GM18873 (cell line): ENCODE results near the gene HSFX4.
"Not testable (repeated sequence)": the region's sequence is repeated elsewhere in the genome, so short reads cannot be mapped to it uniquely, and the experiment has no call there.

Source experiments
- ATAC-seq: cut with Tn5 transposase; IDR thresholded peaks from one replicate; pipeline ENCODE4 v1.9.1; 2021; ENCODE audit warnings: mild to moderate bottlenecking, moderate library complexity, moderate number of reproducible peaks; ENCODE audit not compliant: unreplicated experiment, low FRiP score

Gene HSFX4

DNA sequence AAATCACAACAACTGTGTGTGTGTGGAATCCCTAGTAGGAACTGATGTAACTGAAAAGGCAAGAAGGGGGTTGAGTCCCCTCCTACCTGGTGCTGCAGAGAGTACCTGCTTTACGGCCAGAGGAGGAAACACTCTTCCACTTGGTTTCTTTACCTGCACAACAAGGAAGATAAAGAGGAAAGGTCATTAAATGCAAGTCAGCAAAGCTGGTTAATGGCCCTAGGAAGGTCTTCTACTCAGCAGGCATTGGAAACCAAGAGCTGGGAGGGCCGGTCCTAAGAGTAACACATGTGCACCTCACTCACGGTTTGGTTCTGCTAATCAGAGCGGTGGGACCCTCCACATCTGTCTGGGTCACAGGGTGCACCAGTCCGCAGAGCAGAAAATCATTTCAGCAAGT, 8.0 kb downstream of the HSFX4 start:
- not testable (repeated sequence) for ATAC-seq

DNA sequence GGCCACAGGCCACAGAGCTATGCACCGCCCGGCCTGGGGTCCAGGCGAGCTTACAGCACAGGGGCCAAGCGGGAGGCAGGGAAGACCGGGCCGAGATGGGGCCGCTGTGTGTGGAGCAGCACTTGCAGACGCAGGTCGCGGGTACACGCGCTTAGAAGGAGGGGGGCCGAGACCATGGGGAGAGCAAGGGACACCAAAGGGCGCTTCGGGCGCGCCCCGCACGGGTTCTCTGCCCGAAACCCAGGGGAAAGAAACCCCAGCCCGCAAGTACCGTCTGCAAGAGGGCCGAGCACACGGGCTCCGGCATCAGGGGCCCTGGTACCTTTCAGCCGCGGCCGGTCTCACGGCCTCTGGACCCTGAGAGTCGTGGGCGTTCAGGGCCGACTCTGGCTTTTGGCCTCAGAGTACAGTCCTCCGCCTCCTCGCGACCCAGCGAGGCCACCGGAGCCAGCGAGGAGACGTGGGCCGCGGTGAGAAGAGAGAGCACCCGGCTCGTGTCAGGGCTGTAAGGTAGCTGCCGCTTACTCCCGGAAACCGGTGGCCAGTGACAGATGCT, 8.6 kb downstream of the HSFX4 start:
- ATAC-seq: no peak

DNA sequence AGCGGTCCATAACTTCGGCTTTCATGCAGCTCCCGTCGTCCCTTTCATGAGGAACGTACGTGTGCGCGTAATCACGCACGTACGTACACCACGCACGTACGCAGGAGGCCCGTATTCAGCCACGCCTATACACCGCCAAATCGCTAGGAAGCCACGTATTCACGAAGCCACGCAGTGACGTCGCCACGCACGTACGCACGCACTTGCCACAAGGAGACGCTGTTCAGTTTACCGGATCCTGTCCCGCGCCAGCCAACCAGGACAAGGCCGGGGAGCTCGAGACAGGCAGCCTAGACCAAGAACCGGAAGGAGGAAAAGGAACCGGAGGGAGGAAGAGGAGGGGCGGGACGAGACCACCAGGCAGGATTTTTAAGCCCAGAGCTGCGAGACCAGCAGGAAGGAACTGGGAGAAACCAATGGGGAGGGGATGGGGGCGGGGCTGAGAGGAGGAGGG, 9.1 kb downstream of the HSFX4 start, which contains the start of gene EOLA2:
Gene EOLA2 (minus strand): TSS at position 65 of the 454 bp plus-strand sequence. CDS start 4,617 bp downstream, outside the sequence.
- peak; percentile 83 for ATAC-seq

DNA sequence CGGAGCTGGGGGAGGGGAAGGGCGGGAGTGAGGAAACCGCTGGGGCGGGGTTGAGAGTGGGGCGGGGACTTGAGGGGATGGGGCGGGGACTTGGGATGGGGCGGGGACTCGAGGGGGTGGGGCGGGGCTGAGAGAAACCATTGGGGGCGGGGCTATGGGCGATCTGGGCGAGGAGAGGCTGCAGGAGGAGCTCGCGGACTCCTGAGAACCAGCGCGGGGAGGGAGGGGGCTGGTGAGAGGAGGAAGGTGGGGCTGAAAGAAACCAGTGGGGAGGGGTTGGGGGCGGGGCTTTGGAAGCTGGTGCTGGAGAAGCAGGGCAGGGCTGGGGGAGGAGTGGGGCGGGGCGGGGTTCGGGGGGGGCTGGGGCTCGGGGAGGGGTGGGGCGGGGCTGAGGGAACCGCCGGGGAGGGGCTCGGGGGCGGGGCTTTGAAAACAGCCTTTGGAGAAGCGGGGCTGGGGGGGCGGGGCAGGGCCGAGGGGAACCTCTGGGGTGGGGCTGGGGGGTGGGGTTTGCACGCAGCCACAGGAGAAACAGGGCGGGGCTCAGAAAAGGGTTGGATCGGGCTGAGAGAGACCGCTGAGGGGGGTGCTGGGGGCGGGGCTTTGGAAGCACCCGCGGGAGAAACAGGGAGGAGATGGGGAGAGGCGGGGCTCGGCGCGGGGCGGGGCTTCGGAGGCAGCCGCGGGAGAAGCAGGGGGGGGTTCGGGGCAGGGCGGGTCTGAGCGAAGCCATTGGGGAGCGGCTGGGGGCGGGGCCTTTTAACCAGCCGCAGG, 9.7 kb downstream of the HSFX4 start:
- no peak for ATAC-seq

DNA sequence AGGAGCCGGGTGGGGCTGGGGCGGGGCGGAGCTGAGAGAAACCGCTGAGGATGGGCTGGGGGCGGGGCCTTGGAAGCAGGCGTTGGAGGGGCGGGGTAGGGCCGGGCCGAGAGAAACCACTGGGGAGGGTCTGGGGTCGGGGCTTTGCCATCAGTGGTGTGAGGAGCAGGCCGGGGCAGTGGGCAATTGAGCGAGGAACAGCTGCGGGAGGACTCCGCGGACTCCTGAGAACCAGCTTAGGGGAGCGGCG, 10.2 kb downstream of the HSFX4 start:
- no peak for ATAC-seq

DNA sequence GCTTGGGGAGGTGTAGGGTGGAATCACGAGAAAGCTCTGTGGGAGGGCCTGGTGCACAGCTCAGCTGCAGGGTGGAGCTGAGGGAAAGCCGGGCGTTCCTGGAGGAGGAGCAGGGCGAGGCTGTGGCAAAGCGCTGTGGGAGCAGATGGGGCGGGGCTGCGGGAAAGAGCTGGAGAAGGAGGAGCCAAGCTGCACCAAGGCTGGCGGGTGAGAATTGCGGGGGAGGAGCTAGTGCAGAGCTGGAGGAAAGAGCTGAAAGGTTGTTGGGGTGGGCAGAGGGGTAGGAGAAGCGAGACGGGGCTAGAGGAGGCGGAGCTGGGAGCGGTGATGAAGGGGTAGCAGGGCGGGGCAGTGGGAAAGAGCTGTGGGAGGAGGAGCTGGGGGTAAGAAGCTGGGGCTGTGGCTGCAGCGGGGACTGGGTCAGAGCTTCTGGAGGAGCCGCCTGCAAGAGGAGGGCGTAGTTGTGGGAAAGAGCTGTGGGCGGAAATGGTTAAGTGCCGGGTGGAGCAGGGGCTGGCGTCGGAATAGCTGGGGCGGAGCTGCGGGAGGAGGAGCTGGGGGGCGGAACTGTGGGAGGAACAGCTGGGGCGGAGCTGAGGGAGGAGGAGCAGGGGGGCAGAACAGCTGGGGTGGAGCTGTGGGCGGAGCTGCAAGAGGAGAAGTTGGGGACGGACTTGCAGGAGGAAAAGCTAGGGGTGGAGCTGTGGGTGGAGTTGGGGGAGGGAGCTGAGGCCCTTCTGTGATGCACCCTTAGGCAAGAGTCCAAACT, 10.7 kb downstream of the HSFX4 start:
- ATAC-seq: peak; percentile 49

DNA sequence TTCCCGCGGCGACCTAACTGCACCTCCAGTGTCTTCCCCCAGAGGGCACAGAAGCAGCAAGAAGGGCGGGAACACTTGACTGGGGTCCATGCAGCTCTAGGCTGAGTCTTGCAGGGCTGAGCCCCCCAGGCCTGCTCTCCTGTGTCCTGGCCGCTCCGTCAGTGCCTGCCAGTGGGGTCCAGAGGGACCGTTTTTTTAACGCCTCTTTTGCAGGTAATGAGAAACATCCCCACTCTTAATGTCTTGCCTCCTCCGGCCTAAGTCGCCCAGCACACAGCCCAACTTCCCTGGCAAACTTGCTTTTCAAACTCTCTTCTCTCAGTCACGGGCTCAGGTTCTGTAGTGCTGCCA, 11.3 kb downstream of the HSFX4 start:
- not testable (repeated sequence) for ATAC-seq

DNA sequence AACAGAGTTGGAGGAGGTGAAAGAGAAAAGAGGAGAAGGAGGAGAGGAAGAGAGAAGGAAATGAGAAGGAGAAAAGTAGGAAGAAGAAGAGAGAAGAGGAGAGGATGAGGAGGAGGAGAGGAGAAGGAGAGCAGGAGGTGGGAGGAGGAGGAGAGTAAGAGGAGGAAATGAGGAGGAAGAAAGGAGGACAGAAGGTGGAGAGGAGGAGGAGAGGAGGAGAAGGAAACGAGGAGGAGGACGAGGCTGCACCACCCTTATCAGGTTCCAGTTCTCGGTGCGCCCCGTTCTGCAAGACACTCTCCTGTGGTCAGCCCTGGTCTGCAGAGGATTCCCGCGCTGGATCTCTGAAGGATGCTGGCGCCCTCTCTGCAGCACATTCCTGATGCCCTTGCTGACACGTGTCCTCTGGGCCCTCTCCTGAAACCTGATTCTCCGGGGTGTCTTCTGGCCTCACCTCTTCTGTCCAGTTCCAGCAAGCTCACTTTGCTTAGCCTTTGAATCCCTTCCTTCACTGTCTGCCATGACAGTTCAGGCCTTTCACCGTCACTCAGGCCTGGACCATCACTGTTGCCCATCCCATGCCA, 15.8 kb downstream of the HSFX4 start:
- not testable (repeated sequence) for ATAC-seq

DNA sequence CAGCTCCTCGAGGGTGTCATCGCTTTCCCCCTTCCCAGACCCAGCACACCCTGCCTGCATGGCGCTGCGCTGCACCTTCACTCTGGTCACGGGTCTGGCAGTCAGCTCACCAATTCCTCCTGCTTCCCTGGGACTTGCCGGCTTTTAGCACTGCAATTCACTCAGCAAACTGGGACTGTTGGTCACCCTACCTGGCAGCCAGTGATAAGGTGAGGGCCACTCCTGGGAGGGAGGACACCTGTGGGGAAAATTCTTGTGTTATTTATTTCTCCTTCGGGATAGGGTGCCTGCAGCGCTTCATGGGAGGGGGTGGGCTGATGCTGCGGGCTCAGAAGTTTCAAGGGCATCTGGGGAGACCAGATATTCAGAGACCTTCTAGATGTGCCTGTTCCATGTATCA, 16.4 kb downstream of the HSFX4 start:
- not testable (repeated sequence) for ATAC-seq

DNA sequence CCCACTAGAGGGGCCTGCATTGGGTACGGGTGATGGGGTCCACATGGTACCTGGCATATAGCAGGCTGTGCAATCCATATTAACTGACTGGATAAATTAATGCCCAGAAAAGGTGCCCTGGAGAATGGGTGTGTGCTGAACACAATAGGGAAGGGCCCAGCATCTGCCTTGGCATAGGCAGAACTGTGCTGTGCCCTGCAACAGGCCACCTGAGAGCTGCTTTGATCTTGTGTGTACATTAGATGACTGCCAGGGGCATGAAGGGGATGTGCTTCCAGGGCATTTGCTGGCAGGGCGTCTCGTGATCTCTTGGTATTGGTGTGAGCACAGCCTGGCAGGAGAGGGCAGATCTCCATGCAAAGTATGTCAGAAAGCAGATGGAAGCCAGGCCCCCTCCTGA, 17.6 kb downstream of the HSFX4 start:
- not testable (repeated sequence) for ATAC-seq

DNA sequence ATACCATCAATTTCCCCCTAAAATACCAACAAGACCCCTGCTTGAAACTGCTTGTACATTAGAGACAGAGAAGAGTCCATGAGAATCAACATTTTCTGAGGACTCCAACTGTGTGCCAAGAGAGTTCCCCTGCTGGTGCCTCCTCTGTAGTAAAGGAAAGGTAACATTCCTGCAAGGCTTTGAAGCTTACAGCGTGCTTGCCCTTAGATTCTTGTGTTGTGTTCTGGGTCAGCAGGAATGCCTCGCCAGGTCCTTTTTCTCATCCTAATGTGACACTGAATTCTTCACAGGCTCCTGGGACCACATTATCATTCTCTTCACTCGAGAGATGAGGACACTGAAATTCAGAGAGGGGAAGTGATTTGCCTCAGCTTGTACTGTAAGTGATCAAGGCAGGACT, 18.6 kb downstream of the HSFX4 start:
- no peak for ATAC-seq

DNA sequence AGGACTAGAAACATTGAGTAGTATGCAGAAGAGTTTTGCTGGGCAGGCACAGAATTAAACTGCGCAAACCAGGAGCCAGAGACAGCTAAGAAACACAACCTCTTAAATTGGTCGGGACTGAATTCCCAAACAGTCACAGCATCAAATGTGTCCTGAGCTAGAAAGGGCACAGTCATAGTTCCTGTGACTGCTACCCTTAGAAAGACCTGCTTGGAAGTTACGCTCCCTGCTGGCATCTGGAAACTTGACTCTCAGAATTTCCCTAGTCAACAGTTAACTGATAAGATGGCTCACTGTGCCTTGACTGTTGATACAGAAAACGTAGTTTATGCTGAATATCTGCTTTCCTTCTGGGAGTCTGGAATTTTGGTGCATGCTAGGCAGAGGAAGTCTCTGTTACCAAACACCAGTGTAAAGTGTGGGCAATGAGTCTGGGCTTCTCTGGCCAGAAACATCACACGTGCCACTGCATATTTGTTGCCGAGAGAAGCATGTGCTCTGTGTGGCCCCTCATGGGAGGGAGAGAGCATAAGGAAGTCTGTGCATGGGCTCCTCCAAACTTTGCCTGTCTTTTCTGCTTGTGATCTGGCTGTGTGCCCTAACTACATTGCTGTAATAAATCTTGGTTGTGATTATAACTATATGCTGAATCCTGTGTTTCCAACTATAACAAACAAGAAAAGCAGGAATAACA, 20.5 kb downstream of the HSFX4 start:
- no peak for ATAC-seq

DNA sequence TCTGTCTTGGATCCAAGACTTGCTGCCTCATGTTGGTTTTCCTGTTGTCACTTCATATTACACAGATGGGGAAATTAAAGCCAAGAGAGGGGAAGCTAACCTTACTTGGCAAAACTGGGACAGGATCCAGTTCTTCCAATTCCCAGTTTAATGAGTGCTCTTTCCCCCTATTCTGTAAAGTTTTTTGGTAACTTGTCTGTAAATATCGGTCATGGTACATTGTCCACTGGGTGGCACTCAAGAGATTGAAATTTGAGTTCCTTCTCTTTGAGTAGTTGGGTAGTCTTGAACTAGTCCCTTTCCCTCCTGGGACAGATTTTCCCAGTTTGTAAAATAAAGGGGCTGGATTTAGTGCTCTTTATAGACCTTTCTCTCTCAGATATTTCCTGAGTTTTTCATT, 21.3 kb downstream of the HSFX4 start:
- ATAC-seq: no peak

DNA sequence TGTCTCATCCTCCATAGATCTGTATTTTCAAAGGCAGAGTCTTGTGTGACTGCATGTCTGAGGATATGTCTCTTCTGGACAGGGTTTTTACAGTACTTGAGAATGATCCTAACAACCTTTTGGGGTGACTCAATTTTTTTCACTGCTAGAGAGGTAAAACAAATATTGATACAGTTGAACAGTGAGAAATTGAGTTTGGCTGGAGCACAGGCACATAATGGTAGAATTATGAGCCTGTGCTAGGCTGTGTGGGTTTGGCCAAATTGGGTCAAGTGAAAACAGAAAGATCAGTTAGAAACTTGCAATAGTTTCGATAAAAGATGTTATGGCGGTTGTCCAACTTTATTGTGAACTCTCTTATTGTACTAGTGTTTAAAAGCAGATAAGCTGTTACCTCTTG, 32.2 kb downstream of the HSFX4 start:
- ATAC-seq: no peak

DNA sequence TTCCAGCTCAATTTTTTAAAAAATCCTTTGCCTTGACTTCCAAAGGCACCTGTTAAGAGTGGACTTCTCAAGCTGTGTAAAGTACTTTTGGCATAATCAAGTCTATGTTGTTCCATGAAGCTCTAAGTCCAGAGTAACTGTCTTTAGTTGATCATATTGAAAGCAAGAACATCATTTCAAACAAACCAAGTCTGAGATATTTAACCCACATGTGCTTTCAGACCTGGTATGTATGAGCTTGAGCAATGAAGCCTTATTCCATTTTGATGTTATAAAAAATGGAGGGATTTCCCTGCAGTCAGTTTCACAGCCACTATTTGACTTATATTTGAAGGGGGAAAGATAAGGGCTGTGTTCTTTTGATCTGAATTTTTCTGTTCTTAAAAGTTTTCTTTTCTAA, 32.6 kb downstream of the HSFX4 start:
- no peak for ATAC-seq

DNA sequence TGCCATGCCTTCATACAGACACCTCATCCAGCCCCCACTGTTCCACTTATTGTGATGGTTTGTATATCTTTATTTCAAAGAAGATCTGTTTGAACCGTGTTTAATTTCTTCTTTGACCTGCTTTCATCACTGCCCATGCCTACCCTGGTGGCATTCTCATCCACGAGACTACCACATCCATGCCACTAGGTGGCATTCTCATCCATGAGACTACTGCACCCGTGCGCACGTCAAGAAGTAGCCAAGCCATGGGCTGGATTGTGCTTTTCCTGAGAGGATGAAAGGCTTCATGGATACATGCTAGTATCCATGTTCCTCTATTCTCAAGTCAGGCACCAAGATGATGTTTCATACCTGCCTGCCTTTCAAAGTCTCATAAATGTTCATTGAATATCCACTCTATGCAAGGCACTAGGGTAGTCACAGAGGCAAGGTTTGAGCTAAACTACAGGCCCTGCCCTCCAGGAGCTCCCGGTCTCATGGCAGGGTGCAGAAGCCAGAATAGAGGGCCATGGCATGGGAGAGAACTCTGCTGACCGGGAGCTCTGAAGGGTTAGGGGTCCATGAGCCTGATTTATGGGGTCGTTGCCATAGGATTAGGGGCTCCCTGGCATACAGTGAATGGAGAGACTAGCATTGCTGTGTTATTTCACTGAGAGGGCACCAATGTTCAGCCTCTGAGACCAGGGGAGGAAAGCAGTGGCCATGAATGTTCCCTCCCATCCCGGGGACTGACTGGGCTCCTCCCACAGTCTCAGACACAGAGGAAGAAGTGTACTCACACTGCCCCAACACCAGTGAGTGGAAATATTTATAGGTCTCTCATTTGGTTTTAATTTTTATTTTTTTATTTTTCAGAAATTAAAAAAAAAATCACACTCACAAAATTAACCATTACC, 33.7 kb downstream of the HSFX4 start:
- ATAC-seq: peak; percentile 82

DNA sequence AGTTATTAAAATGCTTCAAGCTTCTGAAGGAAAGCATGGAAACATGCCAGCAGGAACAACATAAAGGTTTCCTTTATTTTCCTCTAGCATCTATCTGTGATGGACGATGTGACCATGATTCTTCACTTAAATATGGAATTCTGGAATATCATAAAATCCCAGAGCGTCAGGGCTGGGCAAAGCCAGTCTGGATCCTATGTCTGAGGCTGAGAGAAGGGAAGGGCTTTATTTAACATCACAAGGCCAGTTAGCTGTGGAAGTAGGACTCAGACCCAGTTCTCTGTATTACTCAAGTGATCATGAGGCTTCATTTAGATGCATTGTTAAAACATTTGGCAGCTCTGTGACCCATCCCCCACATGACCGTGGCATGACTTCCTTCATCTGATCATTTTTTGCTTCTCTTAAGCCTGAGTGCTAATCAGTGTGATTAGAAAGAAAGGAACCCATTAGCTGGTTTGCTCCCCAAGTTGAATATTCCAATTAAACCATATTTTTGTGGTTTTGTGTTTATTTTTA, 49.8 kb downstream of the HSFX4 start:
- no peak for ATAC-seq
